Body of pancreas (tissue), 4 donors: ENCODE data around the gene SYPL1. TPM values are rescaled to one million over a fixed set of nuclear protein-coding genes. Genes with fewer than 3 reads are reported as not detected.

Experiments used
- ATAC-seq: fragments of 150-250 bp; one replicate; pipeline ENCODE4 v1.9.1; 2016
- DNase-seq, 4 donors: peaks; one replicate each; pipeline ENCODE4 v3.0.0-alpha.2; 2019
- H3K27ac ChIP-seq, 4 donors: fragments of 200-600 bp; sonication (generic); 1 replicate in 3 of 4; 2 replicates in 1 of 4; pipeline versions ENCODE4 v1.5.1 to v1.6.1; 2016 to 2019; ENCODE audit warnings: mild to moderate bottlenecking in 1 of 4, mixed read lengths in 1 of 4, moderate library complexity in 1 of 4
- H3K27me3 ChIP-seq, 2 donors: fragments of 200-600 bp; sonication (generic); one replicate each; pipeline ENCODE4 v1.6.0; 2016; ENCODE audit warnings: mild to moderate bottlenecking in 1 of 2
- H3K36me3 ChIP-seq, 2 donors: fragments of 200-600 bp; sonication (generic); replicated peaks in 1 of 2; 2 replicates each; pipeline ENCODE4 v1.5.1; 2016; ENCODE audit warnings: low read depth in 2 of 2; ENCODE audit not compliant: insufficient read depth in 1 of 2
- H3K4me1 ChIP-seq: fragments of 200-600 bp; sonication (generic); one replicate; pipeline ENCODE4 v1.6.0; 2016
- H3K4me3 ChIP-seq, 2 donors: fragments of 200-600 bp; sonication (generic); 1 replicate in 1 of 2; 2 replicates in 1 of 2; pipeline ENCODE4 v1.5.1; 2016 to 2019
- H3K9me3 ChIP-seq, 3 donors: fragments of 200-600 bp; sonication (generic); 1 replicate in 2 of 3; 2 replicates in 1 of 3; pipeline ENCODE4 v1.5.1; 2016
- POLR2A ChIP-seq, 3 donors: fragments of 450-650 bp; IDR thresholded peaks; one replicate each; pipeline ENCODE4 v1.6.1; 2016; ENCODE audit warnings: antibody characterized with exemption in 3 of 3, mild to moderate bottlenecking in 2 of 3
- WGBS, 2 donors: methylation state at CpG; one replicate each; pipeline ENCODE4 v1.1.5; 2017; 5-methylcytosine and 5-hydroxymethylcytosine counted together
- intact Hi-C: fragments of 100-400 bp; cut with DNase I; formaldehyde crosslinking; loops from one replicate; pipeline ENCODE4 v1.15.1; 2023
- total RNA-seq, 2 donors: library from RNA; depleted of rRNA; stranded (reverse); fragments of >200 nt; gene quantifications; one replicate each; pipeline ENCODE4 v1.1.0, GENCODE V29; 2016
- TF ChIP-seq, protein P1 (sequence below), 7 experiments: fragments of 450-650 bp in 4 of 7; fragments of 200-600 bp in 3 of 7; sonication (generic) in 3 of 7; IDR thresholded peaks; one replicate each; pipeline ENCODE4 v1.5.1; 2016 to 2019; ENCODE audit warnings: antibody characterized with exemption in 7 of 7

SYPL1 gene
- total RNA-seq, 2 donors from 2014 or later, result 35.6 to 44.1 TPM

- no peaks in the 10 kb centered on the region for H3K4me1 ChIP-seq
- WGBS, 2 donors, result 93 to 97% methylated on average over 4 of the region's 4 CpGs
- H3K27ac ChIP-seq, result no peak overlapping the region
- DNase-seq, result no peak
- H3K9me3 ChIP-seq, result no peaks in the 10 kb centered on the region
- no peak overlapping the region for H3K4me3 ChIP-seq
- H3K27me3 ChIP-seq, result no peaks in the 10 kb centered on the region
- H3K36me3 ChIP-seq, result peaks cover 0 to 8% of the 10 kb centered on the region in 2 donors
- no peak for ATAC-seq
- TF ChIP-seq POLR2A (IDR thresholded peaks at IDR 0.05), result no peak
- TF ChIP-seq, protein P1, sequence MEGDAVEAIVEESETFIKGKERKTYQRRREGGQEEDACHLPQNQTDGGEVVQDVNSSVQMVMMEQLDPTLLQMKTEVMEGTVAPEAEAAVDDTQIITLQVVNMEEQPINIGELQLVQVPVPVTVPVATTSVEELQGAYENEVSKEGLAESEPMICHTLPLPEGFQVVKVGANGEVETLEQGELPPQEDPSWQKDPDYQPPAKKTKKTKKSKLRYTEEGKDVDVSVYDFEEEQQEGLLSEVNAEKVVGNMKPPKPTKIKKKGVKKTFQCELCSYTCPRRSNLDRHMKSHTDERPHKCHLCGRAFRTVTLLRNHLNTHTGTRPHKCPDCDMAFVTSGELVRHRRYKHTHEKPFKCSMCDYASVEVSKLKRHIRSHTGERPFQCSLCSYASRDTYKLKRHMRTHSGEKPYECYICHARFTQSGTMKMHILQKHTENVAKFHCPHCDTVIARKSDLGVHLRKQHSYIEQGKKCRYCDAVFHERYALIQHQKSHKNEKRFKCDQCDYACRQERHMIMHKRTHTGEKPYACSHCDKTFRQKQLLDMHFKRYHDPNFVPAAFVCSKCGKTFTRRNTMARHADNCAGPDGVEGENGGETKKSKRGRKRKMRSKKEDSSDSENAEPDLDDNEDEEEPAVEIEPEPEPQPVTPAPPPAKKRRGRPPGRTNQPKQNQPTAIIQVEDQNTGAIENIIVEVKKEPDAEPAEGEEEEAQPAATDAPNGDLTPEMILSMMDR (IDR thresholded peaks at IDR 0.05), result no peak
- intact Hi-C loops, result no loop called here
Observed at GRCh38 chr7:106086062-106086461, 26.1 kb downstream of the SYPL1 start.

DNA sequence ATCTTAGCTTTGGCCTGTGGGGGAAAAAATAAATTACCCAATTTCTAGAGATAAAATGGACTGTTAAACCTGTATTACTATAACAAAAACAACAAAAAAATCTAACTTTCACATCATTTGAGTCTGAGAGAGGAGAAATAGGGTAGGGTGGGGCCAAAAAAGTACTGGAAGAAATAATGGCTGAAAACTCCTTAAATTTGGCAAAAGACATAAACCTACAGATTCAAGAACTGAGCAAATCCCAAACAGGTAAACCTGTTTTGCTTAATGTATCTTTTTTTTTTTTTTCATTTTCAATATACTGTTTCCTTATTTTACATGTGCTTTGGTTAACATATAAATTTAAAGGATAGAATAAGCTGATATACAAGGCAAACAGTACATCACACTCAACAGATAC, 27.1 kb downstream of the SYPL1 start:
- no peak overlapping the region for H3K4me3 ChIP-seq
- H3K27me3 ChIP-seq, result no peaks in the 10 kb centered on the region
- H3K4me1 ChIP-seq, result no peaks in the 10 kb centered on the region
- H3K36me3 ChIP-seq, result peaks cover 0 to 4% of the 10 kb centered on the region in 2 donors
- no peak for DNase-seq
- TF ChIP-seq POLR2A (IDR thresholded peaks at IDR 0.05), result no peak
- TF ChIP-seq, protein P1 (IDR thresholded peaks at IDR 0.05), result no peak
- H3K9me3 ChIP-seq, result no peaks in the 10 kb centered on the region
- no peak overlapping the region for H3K27ac ChIP-seq
- intact Hi-C loops, result no loop called here
- ATAC-seq, result no peak

GRCh38 chr7:106083717-106084116, 28.4 kb downstream of the SYPL1 start:
- intact Hi-C loops, result no loop called here
- Histone ChIP-seq H3K4me3 (no peak overlapping the region), H3K36me3 (no peaks in the 10 kb centered on the region), H3K4me1 (no peaks in the 10 kb centered on the region), H3K9me3 (no peaks in the 10 kb centered on the region), H3K27ac (no peak overlapping the region), H3K27me3 (no peaks in the 10 kb centered on the region)
- ATAC-seq (no peak), DNase-seq (no peak)
- TF ChIP-seq POLR2A (IDR thresholded peaks at IDR 0.05), result no peak
- TF ChIP-seq, protein P1 (IDR thresholded peaks at IDR 0.05), result no peak
- WGBS, 2 donors, result 83 to 91% methylated on average over 3 of the region's 3 CpGs

- no peak overlapping the region for H3K27ac ChIP-seq
- intact Hi-C loops, result no loop called here
- no peak overlapping the region for H3K4me3 ChIP-seq
- no peak for TF ChIP-seq POLR2A (IDR thresholded peaks at IDR 0.05)
- TF ChIP-seq, protein P1 (IDR thresholded peaks at IDR 0.05), result no peak
- H3K27me3 ChIP-seq, result no peaks in the 10 kb centered on the region
- no peaks in the 10 kb centered on the region for H3K4me1 ChIP-seq
- WGBS, 2 donors, result 41 to 49% methylated on average over 18 of the region's 18 CpGs
- DNase-seq (no peak), ATAC-seq (no peak)
- H3K36me3 ChIP-seq, result no peaks in the 10 kb centered on the region
- no peaks in the 10 kb centered on the region for H3K9me3 ChIP-seq
Observed at GRCh38 chr7:106082087-106082854, 29.8 kb downstream of the SYPL1 start.
